ENCODE data around the gene SMIM9. TPM values are rescaled to one million over a fixed set of nuclear protein-coding genes. Genes with fewer than 3 reads are reported as not detected.
"Not testable (repeated sequence)": the region's sequence is repeated elsewhere in the genome, so short reads cannot be mapped to it uniquely, and the experiment has no call there.

Gene SMIM9
- total RNA-seq: not detected

GRCh38 chrX:154834562-154834961 is at the start of gene SMIM9:
Gene SMIM9, minus strand, starts transcription at chrX:154834662. Its CDS starts 3,806 bp downstream, at chrX:154830856.
- no peaks in the 10 kb centered on the region for H3K9me3 ChIP-seq (ENCODE audit: low read depth, low read length)
- no peaks in the 10 kb centered on the region for H3K27me3 ChIP-seq (ENCODE audit: insufficient read depth, low read length)
- no peaks in the 10 kb centered on the region for H3K4me1 ChIP-seq (ENCODE audit: insufficient read depth, low read length)
- H3K4me3 ChIP-seq (ENCODE audit: low read length): no peak within 1 kb of the TSS

- not testable (repeated sequence) for H3K4me1 ChIP-seq (ENCODE audit: insufficient read depth, low read length); H3K27me3 ChIP-seq (ENCODE audit: insufficient read depth, low read length); H3K4me3 ChIP-seq (ENCODE audit: low read length); H3K9me3 ChIP-seq (ENCODE audit: low read depth, low read length)
Measured at GRCh38 chrX:154884069-154884468, 49.6 kb upstream of the SMIM9 start.

GRCh38 chrX:154873329-154873728 is 38.9 kb upstream of the SMIM9 start:
- H3K4me1 ChIP-seq (ENCODE audit: insufficient read depth, low read length): no peaks in the 10 kb centered on the region
- no peak overlapping the region for H3K4me3 ChIP-seq (ENCODE audit: low read length)
- no peaks in the 10 kb centered on the region for H3K9me3 ChIP-seq (ENCODE audit: low read depth, low read length)
- H3K27me3 ChIP-seq (ENCODE audit: insufficient read depth, low read length): no peaks in the 10 kb centered on the region

GRCh38 chrX:154868522-154868921 is 34.1 kb upstream of the SMIM9 start:
- not testable (repeated sequence) for H3K9me3 ChIP-seq (ENCODE audit: low read depth, low read length); H3K4me3 ChIP-seq (ENCODE audit: low read length); H3K27me3 ChIP-seq (ENCODE audit: insufficient read depth, low read length); H3K4me1 ChIP-seq (ENCODE audit: insufficient read depth, low read length)

- Histone ChIP-seq H3K4me1 (ENCODE audit: insufficient read depth, low read length) (no peaks in the 10 kb centered on the region), H3K4me3 (ENCODE audit: low read length) (no peak overlapping the region), H3K9me3 (ENCODE audit: low read depth, low read length) (no peaks in the 10 kb centered on the region), H3K27me3 (ENCODE audit: insufficient read depth, low read length) (no peaks in the 10 kb centered on the region)
Measured at GRCh38 chrX:154855256-154855655, 20.8 kb upstream of the SMIM9 start.

- H3K4me1 ChIP-seq (ENCODE audit: insufficient read depth, low read length): no peaks in the 10 kb centered on the region
- no peaks in the 10 kb centered on the region for H3K9me3 ChIP-seq (ENCODE audit: low read depth, low read length)
- no peak overlapping the region for H3K4me3 ChIP-seq (ENCODE audit: low read length)
- H3K27me3 ChIP-seq (ENCODE audit: insufficient read depth, low read length): no peaks in the 10 kb centered on the region
Measured at GRCh38 chrX:154850957-154851611, 16.6 kb upstream of the SMIM9 start.

- no peak overlapping the region for H3K4me3 ChIP-seq (ENCODE audit: low read length)
- no peaks in the 10 kb centered on the region for H3K27me3 ChIP-seq (ENCODE audit: insufficient read depth, low read length)
- no peaks in the 10 kb centered on the region for H3K4me1 ChIP-seq (ENCODE audit: insufficient read depth, low read length)
- no peaks in the 10 kb centered on the region for H3K9me3 ChIP-seq (ENCODE audit: low read depth, low read length)
Measured at GRCh38 chrX:154840856-154841255, 6.4 kb upstream of the SMIM9 start.

GRCh38 chrX:154836163-154836562 is 1.7 kb upstream of the SMIM9 start:
- no peaks in the 10 kb centered on the region for H3K9me3 ChIP-seq (ENCODE audit: low read depth, low read length)
- H3K4me3 ChIP-seq (ENCODE audit: low read length): no peak overlapping the region
- H3K4me1 ChIP-seq (ENCODE audit: insufficient read depth, low read length): no peaks in the 10 kb centered on the region
- H3K27me3 ChIP-seq (ENCODE audit: insufficient read depth, low read length): no peaks in the 10 kb centered on the region

- Histone ChIP-seq H3K4me3 (ENCODE audit: low read length) (no peak overlapping the region), H3K27me3 (ENCODE audit: insufficient read depth, low read length) (no peaks in the 10 kb centered on the region), H3K9me3 (ENCODE audit: low read depth, low read length) (no peaks in the 10 kb centered on the region), H3K4me1 (ENCODE audit: insufficient read depth, low read length) (no peaks in the 10 kb centered on the region)
Measured at GRCh38 chrX:154833746-154834274, 652 bp downstream of the SMIM9 start.

GRCh38 chrX:154829926-154830442 is 4.5 kb downstream of the SMIM9 start:
- H3K9me3 ChIP-seq (ENCODE audit: low read depth, low read length): no peaks in the 10 kb centered on the region

GRCh38 chrX:154829134-154829533 is 5.3 kb downstream of the SMIM9 start:
- H3K27me3 ChIP-seq (ENCODE audit: insufficient read depth, low read length): no peaks in the 10 kb centered on the region
- H3K4me3 ChIP-seq (ENCODE audit: low read length): no peak overlapping the region
- peaks cover 15% of the 10 kb centered on the region for H3K4me1 ChIP-seq (ENCODE audit: insufficient read depth, low read length)
- H3K9me3 ChIP-seq (ENCODE audit: low read depth, low read length): no peaks in the 10 kb centered on the region

More at GRCh38 chrX:154829926-154830442, 4.5 kb downstream of the SMIM9 start:
- peaks cover 15% of the 10 kb centered on the region for H3K4me1 ChIP-seq (ENCODE audit: insufficient read depth, low read length)
- H3K4me3 ChIP-seq (ENCODE audit: low read length): no peak overlapping the region
- no peaks in the 10 kb centered on the region for H3K27me3 ChIP-seq (ENCODE audit: insufficient read depth, low read length)

GRCh38 chrX:154828016-154828408 is 6.5 kb downstream of the SMIM9 start:
- no peaks in the 10 kb centered on the region for H3K27me3 ChIP-seq (ENCODE audit: insufficient read depth, low read length)
- H3K4me3 ChIP-seq (ENCODE audit: low read length): no peak overlapping the region

GRCh38 chrX:154827194-154828015 is 7.1 kb downstream of the SMIM9 start:
- H3K9me3 ChIP-seq (ENCODE audit: low read depth, low read length): no peaks in the 10 kb centered on the region
- H3K4me1 ChIP-seq (ENCODE audit: insufficient read depth, low read length): peaks cover 15% of the 10 kb centered on the region
- H3K27me3 ChIP-seq (ENCODE audit: insufficient read depth, low read length): no peaks in the 10 kb centered on the region
- H3K4me3 ChIP-seq (ENCODE audit: low read length): no peak overlapping the region

More at GRCh38 chrX:154828016-154828408, 6.5 kb downstream of the SMIM9 start:
- Histone ChIP-seq H3K4me1 (ENCODE audit: insufficient read depth, low read length) (peaks cover 15% of the 10 kb centered on the region), H3K9me3 (ENCODE audit: low read depth, low read length) (no peaks in the 10 kb centered on the region)

- H3K4me1 ChIP-seq (ENCODE audit: insufficient read depth, low read length): peaks cover 15% of the 10 kb centered on the region
- not testable (repeated sequence) for H3K4me3 ChIP-seq (ENCODE audit: low read length); H3K9me3 ChIP-seq (ENCODE audit: low read depth, low read length); H3K27me3 ChIP-seq (ENCODE audit: insufficient read depth, low read length)
Measured at GRCh38 chrX:154825586-154825985, 8.9 kb downstream of the SMIM9 start.

- Histone ChIP-seq H3K9me3 (ENCODE audit: low read depth, low read length) (no peaks in the 10 kb centered on the region), H3K4me3 (ENCODE audit: low read length) (no peak overlapping the region), H3K27me3 (ENCODE audit: insufficient read depth, low read length) (no peaks in the 10 kb centered on the region), H3K4me1 (ENCODE audit: insufficient read depth, low read length) (peaks cover 15% of the 10 kb centered on the region)
Measured at GRCh38 chrX:154824638-154825037, 9.8 kb downstream of the SMIM9 start.

Data from mononuclear cell (primary cell).